H1 (cell line): ENCODE data around the gene SYNGR3. TPM values are rescaled to one million over a fixed set of nuclear protein-coding genes. Genes with fewer than 3 reads are reported as not detected.

ENCODE experiments used
- CTCF ChIA-PET: fragments of 300-600 bp; sonication (Branson Sonifier 250); formaldehyde crosslinking; loops from one replicate; lab custom pipeline; 2021; ENCODE audit not compliant: partially characterized antibody; lab: Charles Lee
- POLR2A ChIA-PET: fragments of 300-600 bp; sonication (Branson Sonifier 250); formaldehyde crosslinking; loops from one replicate; lab custom pipeline; 2021; ENCODE audit warnings: inconsistent platforms; ENCODE audit not compliant: partially characterized antibody; lab: Charles Lee
- DNase-seq, 2 experiments: peaks; one replicate each; pipeline versions ENCODE4 v3.0.0 to v3.0.0-alpha.2; 2010 to 2022; ENCODE audit warnings: low spot score in 2 of 2, low read depth in 1 of 2, mixed read lengths in 1 of 2
- FAIRE-seq: peaks from 2 replicates; lab custom pipeline; 2011; peaks lifted over from hg19 to GRCh38; lab: Jason Lieb, UNC
- H2AFZ ChIP-seq: 2 replicates; pipeline ENCODE4 v1.8.1; 2012; ENCODE audit warnings: low read length, inconsistent platforms
- H2AK5ac ChIP-seq: 2 replicates; pipeline ENCODE4 v1.6.1; 2013; ENCODE audit warnings: low read depth, low read length
- H2BK120ac ChIP-seq: replicated peaks from 2 replicates; pipeline ENCODE3; 2013; ENCODE audit warnings: low read depth, low read length, inconsistent platforms
- H2BK12ac ChIP-seq: 2 replicates; pipeline ENCODE4 v1.6.1; 2013; ENCODE audit warnings: low read depth, low read length
- H2BK15ac ChIP-seq: 2 replicates; pipeline ENCODE4 v1.6.1; 2013; ENCODE audit warnings: low read length
- H2BK20ac ChIP-seq: 2 replicates; pipeline ENCODE4 v1.6.1; 2013; ENCODE audit warnings: low read length
- H2BK5ac ChIP-seq: 2 replicates; pipeline ENCODE4 v1.6.1; 2013; ENCODE audit warnings: low read depth, low read length
- H3K14ac ChIP-seq: 2 replicates; pipeline ENCODE4 v1.6.1; 2013; ENCODE audit warnings: inconsistent platforms; ENCODE audit not compliant: insufficient read length
- H3K18ac ChIP-seq: 2 replicates; pipeline ENCODE4 v1.6.1; 2013; ENCODE audit warnings: low read length; ENCODE audit errors: extremely low read depth
- H3K23ac ChIP-seq: 2 replicates; pipeline ENCODE4 v1.6.1; 2013; ENCODE audit warnings: inconsistent platforms; ENCODE audit not compliant: insufficient read length
- H3K23me2 ChIP-seq: 2 replicates; pipeline ENCODE4 v1.6.1; 2013; ENCODE audit warnings: low read depth, low read length
- H3K27ac ChIP-seq: 2 replicates; pipeline ENCODE4 v1.6.1; 2011; ENCODE audit warnings: low read depth, low read length, inconsistent platforms
- H3K27me3 ChIP-seq, 4 experiments: replicated peaks in 1 of 4; 1 replicate in 1 of 4; 2 replicates in 3 of 4; pipeline versions ENCODE4 v1.6.1 to v1.8.1; 2011 to 2013; ENCODE audit warnings: low read length in 3 of 4, mild to moderate bottlenecking in 3 of 4, inconsistent platforms in 2 of 4, mixed read lengths in 2 of 4, moderate library complexity in 1 of 4; ENCODE audit not compliant: control insufficient read depth in 3 of 4, insufficient read depth in 3 of 4; ENCODE audit errors: extremely low read depth in 1 of 4
- H3K36me3 ChIP-seq, 4 experiments: 2 replicates each; pipeline versions ENCODE4 v1.6.1 to v1.8.1; 2011 to 2013; ENCODE audit warnings: mild to moderate bottlenecking in 4 of 4, low read length in 3 of 4, moderate library complexity in 2 of 4, control low read depth in 1 of 4, inconsistent platforms in 1 of 4; ENCODE audit not compliant: insufficient read depth in 4 of 4, control insufficient read depth in 2 of 4
- H3K4ac ChIP-seq: replicated peaks from 2 replicates; pipeline ENCODE3; 2013; ENCODE audit warnings: low read length, low read depth, mixed read lengths, inconsistent platforms; ENCODE audit not compliant: insufficient read length
- H3K4me1 ChIP-seq, 4 experiments: replicated peaks in 1 of 4; 1 replicate in 1 of 4; 2 replicates in 3 of 4; pipeline versions ENCODE4 v1.6.1 to v1.8.1; 2011 to 2013; ENCODE audit warnings: low read length in 3 of 4, inconsistent platforms in 2 of 4, mixed read lengths in 1 of 4; ENCODE audit not compliant: insufficient read depth in 4 of 4, control insufficient read depth in 3 of 4
- H3K4me2 ChIP-seq, 2 experiments: 2 replicates each; pipeline versions ENCODE4 v1.6.1 to v1.8.1; 2011 to 2013; ENCODE audit warnings: low read depth in 2 of 2, low read length in 2 of 2, control low read depth in 1 of 2, inconsistent platforms in 1 of 2, mild to moderate bottlenecking in 1 of 2; ENCODE audit not compliant: insufficient read depth in 1 of 2
- H3K4me3 ChIP-seq, 4 experiments: fragments of 200-600, 300-600 bp in 1 of 4; sonication (generic), shearing (Covaris generic), sonication (Bioruptor Twin) in 1 of 4; 2 replicates each; pipeline versions ENCODE4 v1.5.1 to v1.8.1; 2011 to 2016; ENCODE audit warnings: low read length in 4 of 4, low read depth in 3 of 4, control low read depth in 2 of 4, inconsistent platforms in 2 of 4, mild to moderate bottlenecking in 2 of 4, mixed read lengths in 1 of 4, moderate library complexity in 1 of 4; ENCODE audit not compliant: insufficient read depth in 2 of 4; ENCODE audit errors: extremely low read depth in 1 of 4
- H3K56ac ChIP-seq: replicated peaks from 2 replicates; pipeline ENCODE3; 2013; ENCODE audit warnings: low read depth, mild to moderate bottlenecking, mixed read lengths, low read length, inconsistent platforms; ENCODE audit not compliant: insufficient read length
- H3K79me1 ChIP-seq: 2 replicates; pipeline ENCODE4 v1.6.1; 2013; ENCODE audit warnings: low read depth, low read length, control low read depth
- H3K79me2 ChIP-seq, 2 experiments: 2 replicates each; pipeline versions ENCODE4 v1.6.1 to v1.8.1; 2012 to 2013; ENCODE audit warnings: low read length in 2 of 2, mild to moderate bottlenecking in 2 of 2, inconsistent platforms in 1 of 2; ENCODE audit not compliant: insufficient read depth in 2 of 2, control insufficient read depth in 1 of 2
- H3K9ac ChIP-seq, 4 experiments: replicated peaks in 1 of 4; 1 replicate in 1 of 4; 2 replicates in 3 of 4; pipeline versions ENCODE4 v1.6.1 to v1.8.1; 2011 to 2013; ENCODE audit warnings: low read depth in 3 of 4, low read length in 3 of 4, control low read depth in 2 of 4, mild to moderate bottlenecking in 2 of 4, moderate library complexity in 2 of 4, inconsistent platforms in 1 of 4; ENCODE audit errors: extremely low read depth in 1 of 4
- H3K9me3 ChIP-seq, 2 experiments: 2 replicates each; pipeline versions ENCODE4 v1.6.1 to v1.8.1; 2012 to 2013; ENCODE audit warnings: mild to moderate bottlenecking in 2 of 2, moderate library complexity in 2 of 2, control low read depth in 1 of 2, inconsistent platforms in 1 of 2, low read depth in 1 of 2, low read length in 1 of 2, mixed read lengths in 1 of 2; ENCODE audit not compliant: insufficient read depth in 2 of 2
- H4K20me1 ChIP-seq, 2 experiments: replicated peaks in 1 of 2; 2 replicates each; pipeline versions ENCODE3 to v1.8.1; 2011 to 2013; ENCODE audit warnings: inconsistent platforms in 2 of 2, low read length in 2 of 2, mild to moderate bottlenecking in 1 of 2; ENCODE audit not compliant: insufficient read depth in 2 of 2, control insufficient read depth in 1 of 2
- H4K5ac ChIP-seq: 2 replicates; pipeline ENCODE4 v1.6.1; 2013; ENCODE audit warnings: low read length, low read depth, mixed read lengths, inconsistent platforms; ENCODE audit not compliant: insufficient read length
- H4K8ac ChIP-seq: 2 replicates; pipeline ENCODE4 v1.8.0; 2013; ENCODE audit warnings: mild to moderate bottlenecking, moderate library complexity, low read length, inconsistent platforms; ENCODE audit not compliant: insufficient read depth; ENCODE audit errors: extremely low read depth
- H4K91ac ChIP-seq: replicated peaks from 2 replicates; pipeline ENCODE3; 2013; ENCODE audit warnings: low read length, mixed read lengths, inconsistent platforms; ENCODE audit not compliant: insufficient read length
- ATF2 ChIP-seq: IDR thresholded peaks from 2 replicates; pipeline ENCODE4 v1.6.1; 2012; ENCODE audit warnings: low read length, inconsistent platforms
- ATF3 ChIP-seq: IDR thresholded peaks from 2 replicates; pipeline ENCODE4 v1.6.1; 2011; ENCODE audit warnings: low read depth, mild to moderate bottlenecking, low read length; ENCODE audit not compliant: insufficient read depth
- EZH2 ChIP-seq: fragments of 200-600 bp; sonication (generic); IDR thresholded peaks from 2 replicates; pipeline ENCODE4 v1.7.1; 2012; ENCODE audit warnings: low read depth, mild to moderate bottlenecking, moderate library complexity, low read length, inconsistent platforms; ENCODE audit not compliant: severe bottlenecking
- HDAC6 ChIP-seq: IDR thresholded peaks from one replicate; pipeline ENCODE4 v1.7.1; 2012; ENCODE audit warnings: low read depth, mild to moderate bottlenecking, inconsistent platforms, low read length, moderate library complexity
- NANOG ChIP-seq: IDR thresholded peaks from 2 replicates; pipeline ENCODE4 v1.6.1; 2011; ENCODE audit warnings: low read length, low read depth, mild to moderate bottlenecking, inconsistent platforms; ENCODE audit not compliant: insufficient read depth, poor library complexity, severe bottlenecking
- NRF1 ChIP-seq: IDR thresholded peaks from 2 replicates; pipeline ENCODE4 v1.6.1; 2011; ENCODE audit warnings: mild to moderate bottlenecking, low read depth, low read length, improper control_type of control experiment
- RBBP5 ChIP-seq: IDR thresholded peaks from 2 replicates; pipeline ENCODE4 v1.7.1; 2012; ENCODE audit warnings: low read depth, mild to moderate bottlenecking, inconsistent platforms, low read length, moderate library complexity, borderline replicate concordance
- SIX5 ChIP-seq: IDR thresholded peaks from 2 replicates; pipeline ENCODE4 v1.6.1; 2011; ENCODE audit warnings: mild to moderate bottlenecking, low read depth, low read length
- SP2 ChIP-seq: IDR thresholded peaks from 2 replicates; pipeline ENCODE4 v1.6.1; 2012; ENCODE audit warnings: mild to moderate bottlenecking, low read length, inconsistent platforms
- TCF12 ChIP-seq: IDR thresholded peaks from 2 replicates; pipeline ENCODE4 v1.6.1; 2011; ENCODE audit warnings: low read depth, mild to moderate bottlenecking, low read length
- ZNF274 ChIP-seq: IDR thresholded peaks from 2 replicates; pipeline ENCODE4 v1.7.0; 2012; ENCODE audit warnings: low read length, borderline replicate concordance; ENCODE audit errors: extremely low read depth
- whole genome bisulfite sequencing, 2 experiments: shearing (Covaris generic) in 1 of 2; methylation state at CpG; one replicate each; pipeline versions ENCODE4 v1.1.6 to v1.1.7; 2013 to 2015; ENCODE audit warnings: low lambda C conversion rate in 2 of 2, mixed read lengths in 2 of 2, inconsistent platforms in 1 of 2, low coverage in 1 of 2, missing lambda C conversion rate in 1 of 2; ENCODE audit not compliant: insufficient replicate concordance in 2 of 2, insufficient coverage in 1 of 2, insufficient read length in 1 of 2; ENCODE audit errors: extremely low coverage in 1 of 2, missing lambda C conversion rate in 1 of 2; 5-methylcytosine and 5-hydroxymethylcytosine counted together
- polyA plus RNA-seq, 7 experiments: library from polyadenylated mRNA; depleted of rRNA in 3 of 7; stranded (reverse) in 5 of 7; unstranded in 2 of 7; fragments of >200 nt in 5 of 7; fragments of 200-250 nt in 2 of 7; gene quantifications; 1 replicate in 5 of 7; 2 replicates in 1 of 7; 4 replicates in 1 of 7; pipeline versions ENCODE4 v1.2.1 to v1.2.3, GENCODE V29; 2011 to 2013; ENCODE audit warnings: missing spikeins in 2 of 7, mixed read lengths in 2 of 7
- total RNA-seq: library from RNA; stranded (reverse); fragmentation: NEBNext Ultra II Directional; extraction: Animal tissue kit (Norgen Biotek cat#: 25700); gene quantifications from 2 replicates; pipeline ENCODE4 v1.2.1, GENCODE V29; 2021

SYNGR3 gene
- total and polyA plus RNA-seq, 2 of the 8 experiments (the other 6 are each of a cell fraction or from before 2014, with no cell fraction given): 36.2 to 49.9 TPM

- peaks cover 12 to 15% of the 10 kb centered on the region in 2 experiments for H4K20me1 ChIP-seq
- H4K5ac ChIP-seq: no peak within 1 kb of the TSS
- no peak within 1 kb of the TSS for H2BK15ac ChIP-seq
- peak within 1 kb of the TSS; percentile 98 to 99 (median 98) for H3K4me3 ChIP-seq
- CTCF ChIA-PET: interaction anchor here (0.6 to 3.0 kb wide), 8 partner anchors 13 to 1899 kb away, joined by 3 to 9 read pairs (median 5); no protein-coding TSS in a partner anchor
- no peak within 1 kb of the TSS for H3K27ac ChIP-seq
- H2BK120ac ChIP-seq: no peak within 1 kb of the TSS
- no peak within 1 kb of the TSS for H3K4ac ChIP-seq
- TF ChIP-seq ATF3 (no peak), TCF12 (no peak), EZH2 (no peak), ATF2 (no peak), RBBP5 (no peak), NRF1 (no peak), NANOG (no peak), ZNF274 (no peak), SP2 (no peak), HDAC6 (no peak), SIX5 (no peak)
- no peak within 1 kb of the TSS for H2BK20ac ChIP-seq
- H2BK12ac ChIP-seq: no peak within 1 kb of the TSS
- no peak within 1 kb of the TSS for H3K14ac ChIP-seq
- POLR2A ChIA-PET: interaction anchor here (0.7 to 19.8 kb wide), 18 partner anchors 8 to 818 kb away, joined by 3 to 736 read pairs (median 16); partner anchors contain the start of genes EME2, FAHD1, GFER and HAGH
- H2AK5ac ChIP-seq: no peak within 1 kb of the TSS
- H3K23me2 ChIP-seq: peaks cover 18% of the 10 kb centered on the region
- no peak within 1 kb of the TSS for H4K91ac ChIP-seq
- H3K9ac ChIP-seq: peak within 1 kb of the TSS in 3 of 4 experiments; percentile 73 to 97 (median 90); a peak in 3 of 7 replicates
- no peaks in the 10 kb centered on the region for H3K9me3 ChIP-seq
- H3K79me1 ChIP-seq: peaks cover 13% of the 10 kb centered on the region
- no peak within 1 kb of the TSS for H3K18ac ChIP-seq
- H3K4me2 ChIP-seq: peak within 1 kb of the TSS; percentile 86 to 98
- peaks cover 0 to 16% (median 5%) of the 10 kb centered on the region in 4 experiments; a peak in 5 of 7 replicates for H3K4me1 ChIP-seq
- peaks cover 17 to 28% (median 24%) of the 10 kb centered on the region in 4 experiments for H3K36me3 ChIP-seq
- H3K56ac ChIP-seq: no peak within 1 kb of the TSS
- no peak within 1 kb of the TSS for H2BK5ac ChIP-seq
- DNase-seq (no peak), FAIRE-seq (no peak)
- WGBS, 2 experiments: 92% methylated on average over 6 of the region's 6 CpGs; no CpG with 5 or more reads in 1 of the 2 experiments
- peaks cover 10 to 30% of the 10 kb centered on the region in 2 experiments for H3K79me2 ChIP-seq
- H4K8ac ChIP-seq: peak within 1 kb of the TSS; percentile 20; the same call in 1 of the 2 replicates
- H3K27me3 ChIP-seq: no peaks in the 10 kb centered on the region
- H2AFZ ChIP-seq: no peak within 1 kb of the TSS
- H3K23ac ChIP-seq: no peak within 1 kb of the TSS
Observed at GRCh38 chr16:1966460-1966859, 23.3 kb upstream of the SYNGR3 start, which contains the start of gene RNF151. TSS of gene RNF151 (plus strand) at chr16:1966856. CDS start at chr16:1966882, 26 bp downstream.
